GM10847 (cell line): ENCODE results near the gene MYZAP.

Experiments
- POLR2A ChIP-seq: IDR thresholded peaks from 2 replicates; pipeline ENCODE4 v1.6.1; 2011; ENCODE audit not compliant: insufficient read length; ENCODE audit errors: extremely low read depth

The MYZAP gene

DNA sequence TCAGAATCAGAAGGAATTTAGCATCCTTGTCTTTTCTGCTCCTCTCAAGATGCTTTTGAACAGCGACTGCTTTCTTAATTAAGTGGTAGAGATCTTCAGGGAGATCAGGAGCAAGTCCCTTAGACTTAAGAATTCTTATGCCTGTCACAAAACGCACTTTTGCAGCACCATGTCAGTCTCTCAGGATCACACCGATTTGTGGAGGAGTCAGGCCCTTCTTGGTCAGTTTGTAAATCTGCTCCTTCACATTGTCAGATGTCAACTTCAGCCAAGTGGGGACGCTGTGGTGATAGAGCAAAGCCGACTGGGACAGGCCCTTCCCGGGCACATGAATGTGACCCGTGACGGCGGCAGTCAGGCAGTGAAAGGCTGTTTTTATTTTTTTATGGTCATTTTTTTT, 35.7 kb upstream of the MYZAP start:
- no peak for TF ChIP-seq POLR2A

DNA sequence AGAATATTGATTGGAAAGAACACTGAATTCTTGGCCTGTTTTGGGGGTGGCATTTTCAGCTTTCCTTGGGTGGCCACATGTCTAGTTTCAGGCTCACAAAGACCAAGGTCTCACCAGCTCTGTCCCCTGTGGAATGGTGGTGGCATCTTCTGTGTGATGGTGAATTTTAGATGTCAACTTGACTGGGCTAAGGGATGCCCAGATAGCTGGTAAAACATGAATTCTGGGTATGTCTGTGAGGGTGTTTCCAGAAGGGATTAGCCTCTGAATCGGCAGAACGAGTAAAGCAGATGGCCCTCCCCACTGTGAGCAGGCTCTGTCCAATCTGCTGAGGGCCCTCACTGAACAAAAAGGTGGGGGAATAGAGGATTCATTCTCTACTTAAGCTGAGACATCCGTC, 34.4 kb upstream of the MYZAP start:
- TF ChIP-seq POLR2A: no peak

DNA sequence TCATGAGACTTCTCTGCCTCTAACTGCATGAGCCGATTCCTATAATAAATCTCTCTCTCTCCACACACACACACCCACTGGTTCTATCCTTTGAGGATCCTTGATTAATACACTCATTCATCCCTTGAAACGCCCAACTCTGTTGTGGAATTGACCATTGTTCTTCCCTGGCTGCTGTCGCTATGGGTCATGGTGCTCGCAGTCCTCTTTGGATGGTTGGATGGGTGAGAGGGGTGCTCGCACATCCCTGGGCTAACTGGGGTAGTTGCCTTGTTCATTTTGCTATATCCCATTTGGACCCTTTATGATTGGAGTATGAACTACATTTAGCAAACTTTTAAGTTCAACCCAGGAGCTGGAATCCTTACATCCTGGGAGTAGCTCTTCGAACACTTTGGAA, 33.9 kb upstream of the MYZAP start:
- TF ChIP-seq POLR2A: no peak

DNA sequence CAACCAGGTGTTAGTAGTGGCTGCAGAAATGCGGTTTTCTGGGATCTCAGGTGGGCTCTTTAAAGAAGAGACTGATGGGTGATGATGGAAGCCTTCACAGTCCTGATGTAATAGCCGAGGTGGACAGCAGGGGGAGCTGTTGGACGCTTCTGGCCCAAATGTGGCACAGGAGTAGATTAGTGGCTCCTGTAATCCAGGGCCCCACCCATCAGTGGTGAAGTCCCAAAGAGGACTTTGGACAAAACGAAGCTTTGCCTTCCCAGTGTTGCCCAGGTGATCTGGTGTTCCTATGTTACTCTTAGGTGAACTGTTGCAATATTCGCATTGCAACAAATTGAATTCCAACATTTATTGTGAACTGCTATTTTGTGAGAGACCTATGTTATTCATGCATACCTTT, 31.8 kb upstream of the MYZAP start:
- no peak for TF ChIP-seq POLR2A

DNA sequence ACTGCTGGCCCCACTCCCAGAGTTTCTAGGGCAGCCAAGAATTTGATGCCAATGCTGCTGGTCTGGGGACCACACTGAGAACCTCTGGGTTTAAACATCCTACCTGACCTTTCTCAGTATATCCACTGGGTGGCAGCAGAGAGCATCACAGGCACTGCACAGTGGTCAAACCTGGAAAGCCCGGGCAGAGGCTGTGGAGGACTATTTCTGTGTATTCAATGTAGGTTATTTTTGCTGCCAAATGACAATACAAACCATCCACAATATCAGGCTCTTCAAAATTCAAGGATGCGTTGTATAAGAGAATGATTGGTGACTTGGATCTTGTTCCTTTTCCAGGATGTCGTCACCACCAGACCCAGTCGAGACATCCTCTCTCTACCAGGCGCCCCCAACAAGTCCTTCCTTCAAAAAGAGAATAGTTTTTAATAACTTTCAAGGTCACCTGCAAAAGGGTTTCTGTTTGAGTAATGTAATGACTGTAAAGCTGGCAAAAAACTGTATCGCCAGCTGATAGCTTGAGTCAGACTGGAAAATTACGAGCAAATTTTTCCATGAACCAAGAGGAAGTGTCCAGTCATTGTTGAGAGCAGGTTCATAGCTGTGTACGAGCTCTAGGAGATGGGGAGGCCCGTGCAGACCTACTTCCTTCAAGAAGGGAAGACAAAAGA, 30.5 kb upstream of the MYZAP start:
- TF ChIP-seq POLR2A: no peak

DNA sequence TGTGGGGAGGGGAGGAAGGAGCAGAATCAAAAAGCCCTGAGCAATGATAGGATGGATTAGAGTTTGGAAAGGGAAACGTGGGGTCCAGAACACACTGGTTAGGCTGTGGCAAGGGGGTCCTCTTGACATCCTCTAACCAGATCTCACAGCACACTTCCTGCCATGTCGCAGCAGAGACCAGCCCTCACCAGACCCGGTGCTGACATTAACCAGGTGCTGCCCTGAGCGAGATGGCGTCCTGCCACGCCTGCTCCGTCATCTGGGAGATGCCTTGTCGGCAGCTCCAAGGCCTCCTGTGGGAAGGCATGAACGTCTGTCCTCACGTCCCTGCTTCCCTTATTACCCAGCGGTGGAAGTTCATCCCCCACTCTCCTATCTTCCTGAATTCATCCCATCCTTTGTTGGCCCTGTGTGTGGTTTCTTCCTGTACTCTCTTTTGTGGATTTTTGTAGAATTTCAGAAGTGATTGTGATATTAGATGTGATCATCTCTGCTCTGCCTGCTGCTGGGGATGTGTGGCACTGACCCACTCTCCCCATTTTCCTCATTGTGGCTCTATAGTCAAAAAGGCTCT, 29.4 kb upstream of the MYZAP start:
- no peak for TF ChIP-seq POLR2A

DNA sequence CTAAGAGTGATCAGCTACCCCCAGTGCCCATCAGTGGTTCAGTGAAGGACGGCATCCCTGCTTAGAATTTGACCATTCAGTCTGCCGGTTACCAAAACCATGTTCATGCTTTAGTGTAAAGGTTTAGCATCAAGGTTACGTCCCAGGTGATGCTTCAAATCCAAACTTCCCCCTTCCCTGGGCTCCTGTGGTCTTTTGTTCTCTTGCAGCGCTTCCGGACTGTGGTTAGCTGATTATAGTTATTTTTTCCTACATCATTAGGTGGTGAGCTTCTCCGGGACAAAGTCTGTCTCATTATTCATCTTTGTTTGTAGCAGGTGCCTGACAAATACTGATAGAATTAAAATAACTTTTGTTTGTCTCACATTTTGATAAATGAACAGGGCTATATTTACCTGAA, 28.3 kb upstream of the MYZAP start:
- TF ChIP-seq POLR2A: no peak

DNA sequence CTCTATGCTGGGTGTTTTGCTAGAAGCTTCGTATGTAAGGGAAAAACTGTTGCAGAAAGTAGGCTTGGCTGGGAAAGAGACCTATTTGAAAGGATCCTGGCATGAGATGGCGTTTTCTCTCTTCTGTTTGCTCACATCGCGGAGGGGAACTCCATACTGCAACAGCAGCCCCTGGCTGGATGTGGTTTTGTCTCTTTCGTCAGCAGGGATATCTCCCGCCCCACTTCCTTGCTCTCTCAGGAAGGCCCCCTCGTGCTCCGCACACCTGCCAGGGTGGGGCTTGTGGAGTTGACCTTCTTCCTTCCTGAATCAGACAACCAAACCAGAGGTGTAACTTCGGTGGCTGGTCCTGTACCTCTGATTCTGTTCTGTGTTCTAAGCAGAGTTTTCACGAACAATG, 26.4 kb upstream of the MYZAP start:
- TF ChIP-seq POLR2A: no peak

DNA sequence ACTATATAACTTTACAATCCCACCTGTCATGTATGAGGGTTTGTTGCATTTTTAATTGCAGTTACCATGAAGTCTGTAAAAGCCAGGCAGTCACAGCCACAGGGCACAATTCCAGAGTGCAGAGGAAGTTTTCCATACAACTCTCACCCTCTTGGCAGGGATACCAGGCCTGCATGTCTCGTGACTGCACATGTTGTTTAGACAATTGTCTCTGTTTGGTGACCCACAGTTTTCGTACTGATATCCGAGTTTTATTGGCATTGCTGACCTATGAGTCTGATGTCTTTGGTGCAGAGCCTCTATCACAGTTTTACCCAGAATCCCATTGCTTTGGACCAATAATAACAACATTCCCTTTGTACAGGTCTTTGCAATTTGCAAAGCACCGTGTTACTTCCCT, 24.9 kb upstream of the MYZAP start:
- no peak for TF ChIP-seq POLR2A

DNA sequence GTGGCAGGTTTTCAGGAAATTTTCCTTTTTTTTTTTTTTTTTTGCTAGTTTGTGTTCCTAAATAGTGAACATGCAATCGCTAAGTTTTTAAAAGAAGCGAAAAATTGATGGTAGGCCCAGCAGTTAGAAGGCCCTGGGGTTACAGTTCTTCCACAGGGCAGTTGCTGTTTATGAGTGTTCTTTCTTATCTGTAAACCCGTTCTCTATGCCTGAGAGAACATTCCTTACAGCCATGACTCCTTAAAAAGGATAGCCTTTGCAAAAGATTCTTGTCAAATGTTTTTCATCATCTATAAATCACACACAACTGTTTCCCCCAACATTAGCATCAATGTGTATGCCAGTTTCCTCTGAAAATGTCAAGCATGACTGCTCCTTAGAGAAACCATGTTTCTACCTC, 23.8 kb upstream of the MYZAP start:
- TF ChIP-seq POLR2A: no peak

DNA sequence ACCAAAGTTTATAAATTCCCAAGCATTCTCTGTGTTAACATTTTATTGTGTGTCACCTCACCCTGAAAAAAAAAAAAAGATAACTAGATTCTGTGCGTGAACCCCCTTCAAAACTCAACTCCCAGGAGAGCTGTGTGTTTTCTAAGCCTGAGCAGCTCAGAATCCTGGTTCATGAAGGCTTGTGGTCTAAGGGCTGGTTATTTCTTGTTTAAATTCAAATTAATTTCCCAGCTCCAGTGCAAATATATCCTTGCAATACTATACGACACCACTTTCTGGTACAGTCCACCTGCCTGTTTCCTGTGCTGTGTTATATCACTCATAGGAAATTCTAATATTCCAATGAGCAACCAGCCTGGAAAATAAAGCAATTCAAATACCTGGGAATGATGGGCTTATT, 23.4 kb upstream of the MYZAP start:
- TF ChIP-seq POLR2A: no peak

DNA sequence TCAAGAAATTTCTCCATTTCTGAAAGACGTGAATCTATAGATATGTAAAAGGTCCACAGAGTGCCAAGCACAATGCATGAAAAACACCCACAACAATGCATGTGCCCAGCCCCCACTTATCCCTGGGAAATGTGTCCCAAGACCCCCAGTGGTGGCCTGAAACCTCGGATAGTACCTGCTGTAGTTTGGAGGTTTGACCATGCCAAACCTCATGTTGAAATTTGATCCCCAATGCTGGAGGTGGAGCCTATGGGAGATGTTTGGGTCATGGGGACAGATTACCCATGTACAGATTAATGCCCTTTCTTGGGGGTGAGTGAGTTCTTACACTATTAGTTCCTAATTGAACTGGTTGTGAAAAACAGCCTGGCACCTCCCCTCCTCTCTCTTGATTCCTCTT, 21.4 kb upstream of the MYZAP start:
- TF ChIP-seq POLR2A: no peak

DNA sequence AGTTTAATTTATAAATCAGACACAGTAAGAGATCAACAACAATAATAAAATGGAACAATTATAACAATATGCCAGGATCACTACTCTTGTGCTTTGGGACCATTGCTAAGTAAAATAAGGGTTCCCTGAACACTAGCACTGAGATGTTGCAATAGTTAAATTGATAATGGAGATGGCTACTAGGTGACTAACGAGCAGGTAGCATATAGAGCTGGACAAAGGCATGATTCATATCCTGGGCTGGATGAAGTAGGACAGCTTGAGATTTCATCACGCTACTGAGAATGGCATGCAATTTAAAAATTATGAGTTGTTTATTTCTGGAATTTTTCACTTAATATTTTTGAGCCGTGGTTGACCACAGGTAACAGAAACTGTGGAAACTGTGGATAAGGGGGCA, 20.7 kb upstream of the MYZAP start:
- no peak for TF ChIP-seq POLR2A

DNA sequence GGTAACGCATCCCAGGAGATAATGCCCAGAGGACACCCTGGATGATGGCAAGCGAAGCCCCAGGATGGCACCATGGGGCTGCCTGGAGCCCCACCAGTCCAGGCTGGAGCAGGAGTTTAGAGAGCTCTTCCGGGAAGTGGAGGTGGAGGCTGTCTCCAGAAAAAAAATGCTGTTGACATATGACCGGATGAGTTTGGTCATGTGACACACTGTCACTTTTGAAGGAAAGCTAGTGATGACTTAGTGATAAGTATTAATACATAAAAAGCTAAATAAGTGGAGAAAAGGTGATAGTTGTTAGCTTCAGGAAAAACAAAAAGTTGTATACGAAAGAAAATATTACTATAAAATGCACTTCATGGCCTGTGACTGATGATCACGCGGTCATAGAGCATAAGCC, 20.0 kb upstream of the MYZAP start:
- no peak for TF ChIP-seq POLR2A

DNA sequence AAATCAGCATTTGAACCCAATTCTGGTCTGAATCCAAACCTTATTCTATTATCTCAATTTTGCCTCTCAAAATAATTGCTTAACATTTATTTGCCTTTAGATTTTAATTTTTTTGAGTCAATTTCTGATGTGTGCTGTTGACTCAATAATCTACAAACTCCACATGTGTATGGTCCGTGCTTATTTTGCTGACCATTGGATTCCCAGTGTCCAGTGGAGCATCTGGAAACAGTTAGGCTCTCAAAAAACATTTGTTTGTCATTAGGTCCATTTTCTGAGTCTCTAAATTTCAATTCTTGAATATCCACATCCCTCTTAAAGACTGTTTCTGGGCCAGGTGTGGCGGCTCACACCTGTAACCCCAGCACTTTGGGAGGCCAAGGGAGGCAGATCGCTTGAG, 19.2 kb upstream of the MYZAP start:
- no peak for TF ChIP-seq POLR2A

DNA sequence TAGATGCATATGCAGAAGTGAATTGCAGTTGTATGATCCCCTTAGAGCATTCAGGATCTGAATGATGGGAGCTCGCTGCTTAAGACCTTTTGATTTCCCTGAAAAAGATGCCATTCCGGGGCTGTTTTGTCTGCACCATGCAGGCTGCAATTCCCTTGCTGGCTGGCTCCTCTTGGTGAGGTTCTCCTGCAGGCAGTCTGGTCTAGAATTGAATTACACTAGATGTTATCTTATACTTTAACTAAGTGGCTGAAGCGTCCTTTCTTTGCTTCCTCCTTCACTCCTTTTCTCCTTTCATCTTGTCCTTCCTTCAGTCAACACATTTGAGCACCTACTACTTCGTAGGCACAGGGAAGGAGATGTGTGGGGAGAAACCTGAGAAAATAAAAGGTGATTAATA, 18.6 kb upstream of the MYZAP start:
- no peak for TF ChIP-seq POLR2A

DNA sequence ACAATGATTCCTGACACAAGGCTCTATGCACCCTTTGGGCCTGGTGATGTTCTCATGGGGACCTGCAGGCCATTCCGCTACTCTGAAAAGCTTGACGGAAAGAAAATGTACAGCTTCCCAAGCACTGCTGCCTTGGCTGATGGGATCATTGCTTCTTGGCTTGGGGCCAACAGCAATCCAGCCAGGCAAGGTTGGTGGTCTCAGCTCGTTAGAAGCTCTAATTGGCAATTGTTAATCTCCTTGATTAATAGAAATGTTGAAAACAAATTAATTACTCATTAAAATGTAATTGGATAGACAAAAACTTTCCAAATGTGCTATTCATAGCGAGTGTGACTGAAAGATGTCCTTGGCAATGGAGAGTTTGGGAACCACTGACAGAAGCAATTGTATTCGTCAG, 16.3 kb upstream of the MYZAP start:
- TF ChIP-seq POLR2A: no peak
